ENCODE results near the gene TRAM1L1. TPM values are rescaled to one million over a fixed set of nuclear protein-coding genes. Genes with fewer than 3 reads are reported as not detected.

Gene TRAM1L1
- total RNA-seq, 2 donors from 2014 or later: 0.68 to 0.78 TPM

DNA sequence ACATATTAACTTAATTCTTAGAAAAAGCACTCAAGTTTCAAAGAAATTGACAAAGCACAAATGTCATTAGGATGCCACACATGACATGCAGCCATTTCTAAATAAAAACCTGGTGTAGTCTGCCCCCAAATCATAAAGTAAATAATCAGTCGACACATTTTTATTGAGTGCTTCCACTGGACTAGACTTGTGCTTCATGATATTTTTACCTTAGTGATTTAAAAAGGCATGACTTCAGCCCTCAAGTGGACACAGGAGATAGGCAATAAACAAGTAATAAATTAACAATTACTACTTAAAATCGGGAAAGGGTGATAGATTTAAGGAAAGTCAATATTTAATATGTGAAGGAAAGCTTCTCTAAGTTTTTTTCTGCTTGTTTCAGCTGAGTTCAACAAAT is 7.6 kb downstream of the TRAM1L1 start:
- H3K4me1 ChIP-seq (ENCODE audit: control insufficient read depth in 1 of 2, low read depth in 2 of 2): no peaks in the 10 kb centered on the region
- H3K27me3 ChIP-seq (replicated peaks; ENCODE audit: insufficient read depth): no peaks in the 10 kb centered on the region
- no peaks in the 10 kb centered on the region for H3K36me3 ChIP-seq
- H3K27ac ChIP-seq: no peak overlapping the region
- no peak overlapping the region for H3K4me3 ChIP-seq
- TF ChIP-seq, protein P1, sequence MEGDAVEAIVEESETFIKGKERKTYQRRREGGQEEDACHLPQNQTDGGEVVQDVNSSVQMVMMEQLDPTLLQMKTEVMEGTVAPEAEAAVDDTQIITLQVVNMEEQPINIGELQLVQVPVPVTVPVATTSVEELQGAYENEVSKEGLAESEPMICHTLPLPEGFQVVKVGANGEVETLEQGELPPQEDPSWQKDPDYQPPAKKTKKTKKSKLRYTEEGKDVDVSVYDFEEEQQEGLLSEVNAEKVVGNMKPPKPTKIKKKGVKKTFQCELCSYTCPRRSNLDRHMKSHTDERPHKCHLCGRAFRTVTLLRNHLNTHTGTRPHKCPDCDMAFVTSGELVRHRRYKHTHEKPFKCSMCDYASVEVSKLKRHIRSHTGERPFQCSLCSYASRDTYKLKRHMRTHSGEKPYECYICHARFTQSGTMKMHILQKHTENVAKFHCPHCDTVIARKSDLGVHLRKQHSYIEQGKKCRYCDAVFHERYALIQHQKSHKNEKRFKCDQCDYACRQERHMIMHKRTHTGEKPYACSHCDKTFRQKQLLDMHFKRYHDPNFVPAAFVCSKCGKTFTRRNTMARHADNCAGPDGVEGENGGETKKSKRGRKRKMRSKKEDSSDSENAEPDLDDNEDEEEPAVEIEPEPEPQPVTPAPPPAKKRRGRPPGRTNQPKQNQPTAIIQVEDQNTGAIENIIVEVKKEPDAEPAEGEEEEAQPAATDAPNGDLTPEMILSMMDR (IDR thresholded peaks at IDR 0.05): no peak
- no peak for DNase-seq (ENCODE audit: low spot score)
- ATAC-seq (ENCODE audit: insufficient number of reproducible peaks, low FRiP score, low read depth): no peak
- no peaks in the 10 kb centered on the region for H3K9me3 ChIP-seq

DNA sequence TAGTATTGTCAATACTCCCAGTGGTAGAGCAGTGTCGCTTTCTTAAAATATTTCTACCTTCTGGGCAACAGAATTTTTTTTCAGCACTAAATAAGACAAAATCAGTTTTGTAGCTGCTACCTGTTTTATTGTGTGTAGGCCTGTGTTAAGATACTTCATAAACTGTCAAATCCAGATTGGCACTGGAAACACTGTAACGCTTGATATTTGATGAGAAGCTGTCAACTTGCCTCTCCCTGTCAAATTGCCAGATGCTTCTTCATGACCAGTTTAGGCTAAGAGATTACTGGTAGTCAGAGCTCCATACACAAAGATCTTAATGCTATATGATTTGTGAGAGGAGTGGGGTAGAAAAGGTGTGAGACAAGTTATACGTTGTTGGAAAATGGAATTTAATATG is 17.3 kb downstream of the TRAM1L1 start:
- H3K4me3 ChIP-seq: no peak overlapping the region
- H3K4me1 ChIP-seq (ENCODE audit: control insufficient read depth in 1 of 2, low read depth in 2 of 2): no peaks in the 10 kb centered on the region
- H3K27me3 ChIP-seq (replicated peaks; ENCODE audit: insufficient read depth): no peaks in the 10 kb centered on the region
- H3K36me3 ChIP-seq: no peaks in the 10 kb centered on the region
- TF ChIP-seq, protein P1 (IDR thresholded peaks at IDR 0.05): no peak
- no peak for ATAC-seq (ENCODE audit: insufficient number of reproducible peaks, low FRiP score, low read depth)
- no peak overlapping the region for H3K27ac ChIP-seq
- no peaks in the 10 kb centered on the region for H3K9me3 ChIP-seq
- no peak for DNase-seq (ENCODE audit: low spot score)

DNA sequence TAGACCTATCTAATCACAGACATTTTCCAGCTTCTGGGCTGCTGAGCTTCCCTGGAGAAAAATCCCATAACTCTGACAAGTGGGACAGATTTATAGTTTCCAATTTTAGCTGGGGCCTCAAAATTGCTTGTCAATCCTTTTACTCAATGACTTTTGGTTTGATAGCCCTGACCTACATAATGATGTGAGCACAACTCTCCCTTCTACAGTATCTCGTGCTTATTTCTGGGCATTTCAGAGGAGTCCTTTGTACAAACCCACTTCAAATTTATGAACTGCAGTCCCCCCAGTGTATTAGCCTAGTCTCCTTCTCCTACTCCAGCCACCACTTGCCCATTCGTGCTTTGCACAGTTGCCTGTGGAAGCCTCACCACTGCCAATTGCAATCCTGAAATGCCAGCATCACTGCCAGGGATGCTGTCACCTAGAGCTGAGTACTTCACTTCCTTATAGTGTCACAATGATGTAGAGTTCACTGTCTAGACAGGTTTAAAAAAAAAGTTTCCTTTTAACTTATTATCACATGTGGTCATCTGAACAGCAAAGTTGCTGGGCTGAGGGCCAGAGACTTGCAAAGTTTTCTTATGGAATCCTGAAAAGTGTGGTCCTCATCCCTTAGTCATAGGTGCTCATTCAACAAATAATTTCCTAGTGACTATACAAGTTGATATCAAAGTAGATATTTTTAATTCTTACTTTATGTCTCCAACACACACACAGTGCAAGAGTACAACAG is 21.2 kb downstream of the TRAM1L1 start:
- Histone ChIP-seq H3K27ac (no peak overlapping the region), H3K4me3 (no peak overlapping the region), H3K27me3 (replicated peaks; ENCODE audit: insufficient read depth) (no peaks in the 10 kb centered on the region), H3K36me3 (no peaks in the 10 kb centered on the region), H3K4me1 (ENCODE audit: control insufficient read depth in 1 of 2, low read depth in 2 of 2) (no peaks in the 10 kb centered on the region), H3K9me3 (no peaks in the 10 kb centered on the region)
- DNase-seq (ENCODE audit: low spot score): no peak
- ATAC-seq (ENCODE audit: insufficient number of reproducible peaks, low FRiP score, low read depth): no peak
- TF ChIP-seq, protein P1 (IDR thresholded peaks at IDR 0.05): no peak

DNA sequence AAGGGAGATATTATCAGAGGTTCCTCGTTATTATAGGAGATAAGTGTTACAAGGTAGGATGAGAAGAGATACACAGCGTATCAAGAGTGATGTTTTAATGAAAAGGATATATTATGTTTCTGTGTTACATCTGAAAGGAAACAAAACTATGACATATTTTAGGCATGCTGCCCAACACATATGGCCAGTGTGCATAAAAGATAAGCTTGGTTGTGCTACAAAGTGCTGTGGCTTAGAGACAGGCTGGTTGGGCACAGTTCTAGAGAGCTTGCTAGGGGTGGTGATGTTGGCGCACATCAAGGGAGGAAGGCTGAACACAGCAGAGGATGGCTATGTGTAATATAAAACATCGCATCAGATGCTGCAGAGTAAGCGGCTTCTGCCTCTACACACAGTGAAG is 42.4 kb downstream of the TRAM1L1 start:
- H3K4me3 ChIP-seq: no peak overlapping the region
- H3K27ac ChIP-seq: no peak overlapping the region
- no peak for DNase-seq (ENCODE audit: low spot score)
- no peaks in the 10 kb centered on the region for H3K4me1 ChIP-seq (ENCODE audit: control insufficient read depth in 1 of 2, low read depth in 2 of 2)
- no peaks in the 10 kb centered on the region for H3K27me3 ChIP-seq (replicated peaks; ENCODE audit: insufficient read depth)
- ATAC-seq (ENCODE audit: insufficient number of reproducible peaks, low FRiP score, low read depth): no peak
- TF ChIP-seq, protein P1 (IDR thresholded peaks at IDR 0.05): no peak
- peaks cover 2% of the 10 kb centered on the region for H3K9me3 ChIP-seq
- no peaks in the 10 kb centered on the region for H3K36me3 ChIP-seq
